Osteoblast (primary cell): Measurements from ENCODE around the gene FBLIM1. TPM values are rescaled to one million over a fixed set of nuclear protein-coding genes. Genes with fewer than 3 reads are reported as not detected.

Source experiments
- DNase-seq: peaks from one replicate; pipeline ENCODE4 v3.0.0; 2011; ENCODE audit warnings: low spot score, mixed read lengths; ENCODE audit not compliant: insufficient read length; ENCODE audit errors: missing footprints
- H2AFZ ChIP-seq: 2 replicates; pipeline ENCODE4 v1.6.0; 2011; ENCODE audit warnings: mild to moderate bottlenecking, low read length
- H3K27ac ChIP-seq: 2 replicates; pipeline ENCODE4 v1.5.1; 2011; ENCODE audit warnings: mild to moderate bottlenecking, low read depth, low read length, moderate library complexity
- H3K27me3 ChIP-seq: 2 replicates; pipeline ENCODE4 v1.6.0; 2012; ENCODE audit warnings: mild to moderate bottlenecking, control low read depth, inconsistent platforms, low read length, moderate library complexity; ENCODE audit not compliant: insufficient read depth
- H3K36me3 ChIP-seq: 2 replicates; pipeline ENCODE4 v1.5.1; 2011; ENCODE audit warnings: mild to moderate bottlenecking, low read length, control low read depth, moderate library complexity; ENCODE audit not compliant: insufficient read depth
- H3K4me1 ChIP-seq: 2 replicates; pipeline ENCODE4 v1.5.1; 2011; ENCODE audit warnings: mild to moderate bottlenecking, low read length, control low read depth, moderate library complexity; ENCODE audit not compliant: insufficient read depth
- H3K4me2 ChIP-seq: 2 replicates; pipeline ENCODE4 v1.6.0; 2011; ENCODE audit warnings: mild to moderate bottlenecking, low read length; ENCODE audit not compliant: insufficient read depth
- H3K4me3 ChIP-seq: fragments of 200-600 bp; sonication (generic); 3 replicates; pipeline ENCODE4 v1.5.1; 2012; ENCODE audit warnings: mild to moderate bottlenecking, low read length, inconsistent platforms; ENCODE audit not compliant: insufficient read depth
- H3K79me2 ChIP-seq: 2 replicates; pipeline ENCODE4 v1.6.0; 2012; ENCODE audit warnings: mild to moderate bottlenecking, low read length, control low read depth, inconsistent platforms; ENCODE audit not compliant: insufficient read depth
- H3K9me3 ChIP-seq: 2 replicates; pipeline ENCODE4 v1.5.1; 2011; ENCODE audit warnings: low read depth, low read length, control low read depth
- H4K20me1 ChIP-seq: 2 replicates; pipeline ENCODE4 v1.6.0; 2012; ENCODE audit warnings: mild to moderate bottlenecking, low read length, control low read depth; ENCODE audit not compliant: insufficient read depth
- total RNA-seq: library from RNA; depleted of rRNA; stranded (reverse); fragments of >200 nt; gene quantifications from 2 replicates; pipeline ENCODE4 v1.2.3, GENCODE V29; 2012
- TF ChIP-seq, protein P1 (sequence below): IDR thresholded peaks from 2 replicates; pipeline ENCODE4 v1.5.1; 2011; ENCODE audit warnings: mild to moderate bottlenecking, low read depth, low read length, moderate library complexity; ENCODE audit errors: extremely low read depth

The FBLIM1 gene
- total RNA-seq, 1 donor: 121 TPM

DNA sequence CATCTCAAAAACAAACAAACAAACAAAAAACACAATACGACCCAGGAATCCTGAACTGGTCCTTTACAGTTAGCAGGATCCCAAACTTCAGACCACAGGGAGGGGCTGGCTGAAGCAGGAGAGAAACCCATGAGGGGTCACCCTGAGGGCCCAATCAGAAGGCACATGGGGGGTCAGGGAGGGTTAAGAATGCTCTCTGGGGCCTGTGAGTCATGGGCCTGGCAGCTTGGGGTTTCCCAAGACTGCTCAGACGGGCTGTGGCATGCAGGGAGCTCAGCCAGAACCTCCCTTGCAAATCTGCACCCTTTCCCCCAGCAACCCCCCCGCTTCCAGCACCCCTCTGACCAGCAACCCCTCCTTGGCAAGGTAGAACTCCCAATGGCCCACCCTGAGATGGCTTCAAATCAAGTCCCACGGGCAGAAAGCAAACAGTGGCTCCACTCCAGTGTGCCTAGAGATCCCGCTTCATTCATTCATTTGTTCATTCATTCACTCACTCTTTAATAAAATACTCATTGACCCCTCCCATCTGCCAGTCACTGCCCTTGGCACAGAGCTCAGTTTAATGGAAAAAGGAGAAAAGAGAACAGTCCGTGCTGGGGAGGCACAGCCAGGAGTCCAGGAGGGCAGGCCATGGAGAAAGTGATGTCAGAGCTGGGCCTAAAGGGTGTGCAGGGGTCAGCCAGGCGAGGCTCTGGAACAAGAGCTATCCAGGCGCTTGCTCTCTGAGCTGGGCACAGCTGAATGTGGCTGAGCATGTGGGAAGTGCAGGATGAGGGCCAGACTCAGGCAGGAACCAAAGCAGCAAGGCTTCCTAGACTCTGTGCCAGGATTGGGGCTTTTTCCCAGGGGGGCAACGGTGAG is 40.6 kb downstream of the FBLIM1 start:
- peak overlapping the region; percentile 93 for H3K27ac ChIP-seq
- no peaks in the 10 kb centered on the region for H4K20me1 ChIP-seq
- no peaks in the 10 kb centered on the region for H3K27me3 ChIP-seq
- H3K36me3 ChIP-seq: no peaks in the 10 kb centered on the region
- H3K9me3 ChIP-seq: no peaks in the 10 kb centered on the region
- H3K4me3 ChIP-seq: no peak overlapping the region
- H3K4me1 ChIP-seq: peaks cover 73% of the 10 kb centered on the region
- no peaks in the 10 kb centered on the region for H3K79me2 ChIP-seq
- peak; percentile 93 for DNase-seq
- TF ChIP-seq, protein P1, sequence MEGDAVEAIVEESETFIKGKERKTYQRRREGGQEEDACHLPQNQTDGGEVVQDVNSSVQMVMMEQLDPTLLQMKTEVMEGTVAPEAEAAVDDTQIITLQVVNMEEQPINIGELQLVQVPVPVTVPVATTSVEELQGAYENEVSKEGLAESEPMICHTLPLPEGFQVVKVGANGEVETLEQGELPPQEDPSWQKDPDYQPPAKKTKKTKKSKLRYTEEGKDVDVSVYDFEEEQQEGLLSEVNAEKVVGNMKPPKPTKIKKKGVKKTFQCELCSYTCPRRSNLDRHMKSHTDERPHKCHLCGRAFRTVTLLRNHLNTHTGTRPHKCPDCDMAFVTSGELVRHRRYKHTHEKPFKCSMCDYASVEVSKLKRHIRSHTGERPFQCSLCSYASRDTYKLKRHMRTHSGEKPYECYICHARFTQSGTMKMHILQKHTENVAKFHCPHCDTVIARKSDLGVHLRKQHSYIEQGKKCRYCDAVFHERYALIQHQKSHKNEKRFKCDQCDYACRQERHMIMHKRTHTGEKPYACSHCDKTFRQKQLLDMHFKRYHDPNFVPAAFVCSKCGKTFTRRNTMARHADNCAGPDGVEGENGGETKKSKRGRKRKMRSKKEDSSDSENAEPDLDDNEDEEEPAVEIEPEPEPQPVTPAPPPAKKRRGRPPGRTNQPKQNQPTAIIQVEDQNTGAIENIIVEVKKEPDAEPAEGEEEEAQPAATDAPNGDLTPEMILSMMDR: no peak
- peak overlapping the region; percentile 62 for H3K4me2 ChIP-seq
- no peak overlapping the region for H2AFZ ChIP-seq

DNA sequence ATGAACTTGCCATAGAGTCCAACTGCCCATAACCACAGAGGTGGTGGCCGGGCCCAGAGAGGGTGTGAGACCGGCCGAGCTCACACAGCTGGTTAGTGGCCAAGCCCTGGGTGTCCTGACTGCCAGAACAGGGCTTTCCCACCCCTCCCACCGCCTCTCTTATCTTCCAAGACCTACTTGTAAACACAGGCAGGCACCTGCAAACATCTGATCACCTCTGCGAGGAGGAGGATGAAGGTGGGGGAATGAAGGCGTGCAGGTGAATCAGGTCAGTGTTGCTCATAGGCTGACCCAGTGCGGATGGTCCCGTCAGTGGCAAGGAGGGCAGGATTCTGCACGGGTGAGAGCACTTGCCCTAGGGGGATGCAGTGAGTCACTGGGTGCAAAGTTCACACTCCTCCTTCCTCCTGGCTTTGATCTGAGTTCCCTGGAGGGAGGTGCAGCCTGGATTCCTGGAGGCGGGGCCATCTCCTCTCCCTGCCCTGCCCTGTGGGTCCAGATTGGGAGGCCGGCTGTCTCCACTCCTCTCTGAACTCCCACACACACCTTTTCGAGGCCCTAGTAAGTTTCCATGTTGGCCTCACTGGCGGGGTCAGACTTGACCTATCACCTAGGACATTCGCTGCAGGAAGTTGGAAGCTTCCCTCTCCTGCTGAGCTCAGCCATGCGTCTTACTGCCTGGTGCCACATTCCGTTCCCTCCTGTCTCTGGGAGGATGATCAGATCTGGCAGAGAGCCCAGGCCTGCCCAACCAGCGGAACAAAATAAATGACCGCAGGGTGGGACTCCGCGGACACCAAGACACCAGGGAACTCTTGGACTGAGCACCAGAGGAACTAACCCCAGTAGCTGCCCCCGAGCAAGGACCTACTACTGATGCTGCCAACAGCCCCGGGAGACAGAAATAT is 41.6 kb downstream of the FBLIM1 start:
- TF ChIP-seq, protein P1: no peak
- Histone ChIP-seq H4K20me1 (no peaks in the 10 kb centered on the region), H3K4me3 (peak overlapping the region; percentile 24)

DNA sequence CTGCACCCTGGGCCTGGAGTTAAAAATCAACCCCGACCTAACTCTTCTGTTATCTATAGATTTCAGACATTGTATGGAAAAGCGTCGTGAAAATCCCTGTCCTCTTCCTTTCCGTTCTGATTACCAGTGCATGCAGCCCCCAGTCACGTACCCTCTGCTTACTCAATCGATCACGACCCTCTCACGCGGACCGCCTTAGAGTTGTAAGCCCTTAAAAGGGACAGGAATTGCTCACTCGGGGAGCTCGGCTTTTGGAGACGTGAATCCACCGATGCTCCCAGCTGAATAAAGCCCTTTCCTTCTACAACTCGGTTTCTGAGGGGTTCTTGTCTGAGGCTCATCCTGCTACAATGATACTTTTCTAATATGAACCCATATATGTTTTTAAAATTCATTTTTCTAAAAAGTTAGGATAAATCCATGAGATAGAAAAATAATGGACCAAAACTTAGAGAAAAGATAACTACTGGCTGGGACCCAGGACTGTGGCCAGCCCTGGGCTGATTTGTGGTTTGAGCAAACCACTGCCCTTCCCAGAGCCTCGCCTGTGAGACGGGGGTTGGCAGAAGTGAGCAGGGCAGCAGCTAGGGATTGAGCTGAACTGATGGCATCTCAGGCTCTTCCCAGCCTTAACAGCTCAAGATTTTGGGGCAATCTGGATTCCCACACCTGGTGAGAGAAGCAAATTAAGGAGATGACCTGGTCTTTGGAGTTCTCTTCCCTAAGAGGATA is 43.8 kb downstream of the FBLIM1 start:
- H3K4me3 ChIP-seq: no peak overlapping the region
- H3K27ac ChIP-seq: no peak overlapping the region
- H3K4me1 ChIP-seq: peaks cover 46% of the 10 kb centered on the region
- no peaks in the 10 kb centered on the region for H3K9me3 ChIP-seq
- TF ChIP-seq, protein P1: no peak
- peak overlapping the region; percentile 5 for H3K4me2 ChIP-seq
- H3K27me3 ChIP-seq: no peaks in the 10 kb centered on the region
- H3K36me3 ChIP-seq: no peaks in the 10 kb centered on the region
- H3K79me2 ChIP-seq: no peaks in the 10 kb centered on the region
- H2AFZ ChIP-seq: no peak overlapping the region
- no peaks in the 10 kb centered on the region for H4K20me1 ChIP-seq
- peak; percentile 71 for DNase-seq

More for the DNA sequence above, 41.6 kb downstream of the FBLIM1 start:
- Histone ChIP-seq H2AFZ (no peak overlapping the region), H3K4me1 (peaks cover 64% of the 10 kb centered on the region), H3K4me2 (peak overlapping the region; percentile 62), H3K9me3 (no peaks in the 10 kb centered on the region), H3K36me3 (no peaks in the 10 kb centered on the region), H3K27ac (peak overlapping the region; percentile 93), H3K27me3 (no peaks in the 10 kb centered on the region), H3K79me2 (no peaks in the 10 kb centered on the region)
- no peak for DNase-seq
